ENCODE data around the gene SSNA1.

SSNA1 gene

DNA sequence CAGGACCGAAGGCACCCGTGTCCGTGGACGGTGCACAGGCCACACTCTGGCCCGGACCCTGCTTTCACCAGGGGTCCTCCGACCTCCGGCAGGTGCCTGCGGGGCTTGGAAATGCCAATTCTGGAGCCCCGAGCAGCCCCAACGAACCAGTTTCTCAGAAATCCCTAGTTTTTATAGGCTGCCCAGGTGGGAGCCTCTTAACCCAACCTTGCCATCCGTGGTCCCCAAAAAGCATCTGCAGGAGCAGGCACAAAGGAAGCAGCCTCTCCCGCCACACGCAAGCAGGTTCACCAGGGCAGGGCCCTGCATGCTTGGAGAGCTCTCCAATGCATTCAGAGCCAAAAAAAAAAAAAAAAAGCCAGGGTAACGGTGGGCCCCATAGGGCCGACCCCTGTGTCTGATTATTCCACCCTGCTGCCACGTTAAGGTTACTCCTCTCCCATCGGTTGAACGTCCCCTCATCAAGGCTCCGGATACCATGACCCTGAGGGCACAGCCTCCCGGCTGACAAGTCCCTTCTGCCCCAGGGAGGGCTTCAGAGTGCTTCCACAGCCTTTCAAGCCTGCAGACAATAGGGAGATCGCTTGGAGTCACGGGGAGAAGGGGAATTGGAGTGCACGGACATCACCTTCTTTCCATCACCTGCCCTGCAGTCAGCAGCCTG, 12.9 kb downstream of the SSNA1 start:
- DNase-seq (ENCODE audit: low read depth) = no peak

DNA sequence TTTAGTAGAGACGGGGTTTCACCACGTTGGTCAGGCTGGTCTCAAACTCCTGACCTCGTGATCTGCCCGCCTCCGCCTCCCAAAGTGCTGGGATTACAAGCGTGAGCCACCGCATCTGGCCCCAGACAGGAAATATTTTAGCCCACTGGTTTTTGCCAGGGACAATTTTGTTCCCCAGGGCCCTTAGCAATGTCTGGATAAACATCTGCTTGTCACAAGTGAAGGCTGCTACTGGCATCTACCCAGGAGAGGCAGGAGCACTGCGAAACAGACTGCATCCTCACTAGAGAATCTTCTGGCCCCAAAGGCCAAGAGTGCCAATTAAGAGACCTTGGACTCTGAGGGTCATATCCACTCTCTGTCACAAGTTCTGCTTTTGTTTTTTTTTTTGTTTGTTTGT, 14.5 kb downstream of the SSNA1 start:
- no peak for DNase-seq (ENCODE audit: low read depth)

DNA sequence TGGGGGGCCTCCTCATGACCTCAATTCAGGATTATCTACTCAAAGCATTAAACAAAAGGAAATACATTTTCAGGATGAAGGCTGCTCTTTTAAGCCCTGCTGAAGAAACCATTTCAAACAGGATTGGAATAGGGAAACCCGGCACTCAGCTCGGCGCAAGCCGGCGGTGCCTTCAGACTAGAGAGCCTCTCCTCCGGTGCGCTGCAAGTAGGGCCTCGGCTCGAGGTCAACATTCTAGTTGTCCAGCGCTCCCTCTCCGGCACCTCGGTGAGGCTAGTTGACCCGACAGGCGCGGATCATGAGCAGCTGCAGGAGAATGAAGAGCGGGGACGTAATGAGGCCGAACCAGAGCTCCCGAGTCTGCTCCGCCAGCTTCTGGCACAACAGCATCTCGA, 16.3 kb downstream of the SSNA1 start:
- DNase-seq (ENCODE audit: low read depth) = no peak

DNA sequence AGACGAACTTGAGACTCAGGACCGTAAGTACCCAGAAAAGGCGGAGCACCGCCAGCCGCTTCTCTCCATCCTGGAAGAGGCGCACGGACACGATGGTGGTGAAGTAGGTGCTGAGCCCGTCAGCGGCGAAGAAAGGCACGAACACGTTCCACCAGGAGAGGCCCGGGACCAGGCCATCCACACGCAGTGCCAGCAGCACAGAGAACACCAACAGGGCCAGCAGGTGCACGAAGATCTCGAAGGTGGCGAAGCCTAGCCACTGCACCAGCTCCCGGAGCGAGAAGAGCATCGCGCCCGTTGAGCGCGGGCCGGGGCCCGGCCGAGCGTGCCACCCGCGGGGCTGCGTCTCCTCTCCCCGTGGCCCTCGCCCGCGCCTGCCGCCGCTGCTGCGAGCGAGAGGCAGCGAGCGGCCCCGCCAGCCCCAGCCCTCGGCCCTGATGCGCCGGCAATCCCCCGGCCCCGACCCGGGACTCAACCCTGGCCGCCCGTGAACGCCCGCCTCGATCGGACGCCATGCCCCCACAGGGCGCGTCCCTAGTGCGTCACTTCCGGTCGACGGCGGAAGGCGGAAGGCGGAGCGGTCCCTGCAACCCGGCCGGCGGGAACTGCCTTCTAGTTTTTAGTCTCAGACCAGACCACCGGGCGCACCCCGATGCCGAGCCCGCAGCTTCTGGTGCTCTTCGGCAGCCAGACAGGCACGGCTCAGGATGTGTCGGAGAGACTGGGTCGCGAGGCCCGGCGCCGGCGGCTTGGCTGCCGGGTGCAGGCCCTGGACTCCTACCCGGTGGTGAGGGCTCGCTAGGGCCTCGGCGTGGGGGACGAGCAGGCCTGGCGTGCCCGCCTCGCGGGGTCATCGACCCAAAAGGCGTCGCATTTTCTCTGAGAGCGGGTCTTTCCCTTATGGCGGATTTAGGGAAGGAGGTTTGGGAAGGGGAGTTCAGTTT, 16.9 kb downstream of the SSNA1 start, which contains the start of the genes NDOR1 and TMEM203:
Gene NDOR1 (plus strand): TSS at position 575 of the 944 bp plus-strand sequence. CDS start 78 bp downstream, at position 653.
Gene TMEM203 (minus strand): TSS at position 523 of the 944 bp plus-strand sequence. CDS start 234 bp downstream, at position 289.
- DNase-seq (ENCODE audit: low read depth) = no peak

DNA sequence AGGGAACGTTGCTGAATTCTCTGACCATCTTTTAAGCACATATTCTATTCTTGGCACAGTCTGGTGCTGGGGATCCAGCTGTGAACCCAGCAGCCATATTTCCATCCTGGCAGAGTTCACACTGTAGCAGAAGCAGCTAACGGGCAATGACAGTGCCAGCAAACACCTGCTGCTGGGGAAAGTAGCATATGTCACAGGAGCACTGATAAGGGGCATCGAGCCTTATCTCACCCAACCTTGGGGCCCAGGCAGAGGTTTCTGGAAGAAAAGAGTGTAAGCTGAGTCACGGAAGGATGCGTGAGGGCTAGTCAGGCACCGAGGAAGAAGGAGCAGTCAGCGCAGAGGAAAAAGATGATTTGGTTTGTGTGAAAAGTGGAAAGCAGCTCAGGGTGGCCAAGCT, 18.1 kb downstream of the SSNA1 start:
- no peak for DNase-seq (ENCODE audit: low read depth)

DNA sequence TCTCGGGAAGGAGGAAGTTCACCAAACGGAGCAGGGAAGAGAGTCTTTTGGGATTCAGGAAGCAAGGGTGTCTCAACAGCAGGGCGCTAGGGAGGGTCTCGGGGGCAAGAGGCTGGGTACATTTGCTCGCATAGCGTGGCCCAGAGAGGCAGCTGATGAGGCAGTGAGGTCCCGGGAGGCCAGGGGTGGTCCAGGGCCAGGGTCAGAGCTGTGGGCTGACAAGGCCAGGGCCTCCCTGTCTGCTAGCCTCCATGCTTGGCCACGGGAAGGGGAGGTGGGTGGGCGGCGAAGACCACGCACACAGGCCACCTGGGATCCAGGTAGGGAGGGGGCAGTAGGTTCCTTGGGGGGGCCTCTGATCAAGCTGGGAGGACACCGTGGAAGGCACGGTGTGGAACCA, 23.1 kb downstream of the SSNA1 start:
- DNase-seq (ENCODE audit: low read depth) = no peak

DNA sequence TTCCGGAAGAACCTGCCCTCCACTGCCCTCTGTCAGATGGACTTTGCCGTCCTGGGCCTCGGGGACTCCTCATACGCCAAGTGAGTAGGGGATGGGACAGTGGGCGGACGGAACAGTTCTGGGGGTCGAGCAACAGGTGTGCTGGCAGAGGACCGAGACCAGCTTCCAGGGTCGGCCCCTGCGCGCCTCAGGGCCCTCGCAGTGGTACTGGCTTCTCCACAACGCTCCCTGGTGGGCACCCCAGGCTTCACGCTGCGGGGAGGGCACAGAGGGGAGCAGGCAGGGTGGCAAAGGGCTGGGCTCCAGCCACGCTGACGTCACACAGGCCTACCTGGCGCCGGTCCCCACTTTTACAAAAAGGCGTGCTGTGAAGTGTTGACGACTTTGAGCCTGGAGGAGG, 24.0 kb downstream of the SSNA1 start:
- no peak for DNase-seq (ENCODE audit: low read depth)

DNA sequence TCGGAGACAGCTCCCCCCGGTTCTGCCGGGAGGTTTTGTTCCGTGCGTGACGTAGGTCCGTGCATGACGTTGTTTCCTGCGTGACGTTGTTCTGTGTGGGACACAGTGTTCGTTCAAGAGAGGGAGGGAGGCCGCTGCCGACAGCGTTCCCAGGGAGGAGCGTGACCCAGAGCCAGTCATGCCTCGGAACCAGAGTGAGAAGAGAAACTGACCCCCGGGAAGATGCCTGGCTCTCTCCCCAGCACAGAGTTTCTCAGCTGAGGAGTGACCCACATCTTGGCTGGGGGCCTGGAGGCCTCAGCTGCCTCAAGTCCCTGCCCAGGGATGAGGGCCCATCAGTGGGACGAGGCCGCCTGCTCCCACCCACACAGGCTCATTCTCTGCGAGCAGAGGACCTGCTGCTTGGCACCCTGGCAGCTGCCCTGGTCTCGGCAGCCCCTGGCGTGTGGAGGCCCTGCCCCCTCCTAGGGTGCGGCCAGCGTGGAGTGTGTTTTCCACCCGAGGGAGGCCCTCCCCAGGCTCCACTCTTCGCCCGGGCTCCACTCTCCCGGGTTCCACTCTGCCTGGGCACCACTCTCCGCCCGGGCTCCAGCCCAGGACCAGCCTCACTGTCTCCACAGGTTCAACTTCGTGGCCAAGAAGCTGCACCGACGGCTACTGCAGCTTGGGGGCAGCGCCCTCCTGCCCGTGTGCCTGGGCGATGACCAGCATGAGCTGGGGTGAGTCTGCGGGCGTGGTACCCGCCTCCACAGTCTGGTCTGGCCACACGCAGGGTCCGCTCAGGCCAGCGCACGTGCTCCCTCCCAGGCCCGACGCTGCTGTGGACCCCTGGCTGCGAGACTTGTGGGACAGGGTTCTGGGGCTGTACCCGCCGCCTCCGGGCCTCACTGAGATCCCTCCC, 24.9 kb downstream of the SSNA1 start:
- DNase-seq (ENCODE audit: low read depth) = no peak

DNA sequence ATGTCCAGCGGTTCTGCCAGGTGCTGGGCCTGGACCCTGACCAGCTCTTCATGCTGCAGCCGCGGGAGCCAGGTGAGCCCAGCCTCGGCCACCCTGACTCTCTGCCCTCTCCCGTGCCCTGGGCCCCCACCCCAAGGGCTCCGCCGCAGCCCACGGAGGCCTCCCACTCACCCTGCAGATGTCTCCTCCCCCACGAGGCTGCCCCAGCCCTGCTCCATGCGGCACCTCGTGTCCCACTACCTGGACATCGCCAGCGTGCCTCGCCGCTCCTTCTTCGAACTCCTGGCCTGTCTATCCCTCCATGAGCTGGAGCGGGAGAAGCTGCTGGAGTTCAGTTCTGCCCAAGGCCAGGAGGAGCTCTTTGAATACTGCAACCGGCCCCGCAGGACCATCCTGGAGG, 26.1 kb downstream of the SSNA1 start:
- DNase-seq (ENCODE audit: low read depth) = no peak

DNA sequence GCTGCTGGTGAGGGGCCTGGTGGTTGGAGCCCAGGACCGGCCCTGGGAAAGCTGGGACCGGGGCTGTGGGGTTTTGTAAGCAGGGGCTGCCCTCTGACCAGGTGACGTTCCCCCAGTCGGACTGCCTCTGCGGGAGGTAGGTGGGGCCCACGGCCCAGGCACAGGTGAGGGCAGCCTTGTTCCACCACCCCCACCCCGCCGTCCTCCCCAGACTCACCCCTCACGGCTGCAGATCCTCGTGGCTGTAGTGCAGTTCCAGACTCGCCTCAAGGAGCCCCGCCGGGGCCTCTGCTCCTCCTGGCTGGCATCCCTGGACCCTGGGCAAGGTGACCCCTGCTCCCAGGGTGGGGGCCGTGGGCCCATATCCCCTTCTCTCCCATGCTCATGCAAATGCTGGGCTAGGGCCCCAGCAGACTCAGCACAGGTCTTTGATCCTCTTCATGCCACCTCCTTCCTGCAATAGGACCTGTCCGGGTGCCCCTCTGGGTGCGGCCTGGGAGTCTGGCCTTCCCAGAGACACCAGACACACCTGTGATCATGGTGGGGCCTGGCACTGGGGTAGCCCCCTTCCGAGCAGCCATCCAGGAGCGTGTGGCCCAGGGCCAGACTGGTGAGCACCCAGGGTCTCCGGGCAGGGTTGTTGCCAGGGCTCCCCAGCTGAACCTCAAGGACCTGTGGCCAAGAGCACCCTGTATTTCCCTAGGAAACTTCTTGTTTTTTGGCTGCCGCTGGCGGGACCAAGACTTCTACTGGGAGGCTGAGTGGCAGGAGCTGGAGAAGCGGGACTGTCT, 26.9 kb downstream of the SSNA1 start:
- no peak for DNase-seq (ENCODE audit: low read depth)

DNA sequence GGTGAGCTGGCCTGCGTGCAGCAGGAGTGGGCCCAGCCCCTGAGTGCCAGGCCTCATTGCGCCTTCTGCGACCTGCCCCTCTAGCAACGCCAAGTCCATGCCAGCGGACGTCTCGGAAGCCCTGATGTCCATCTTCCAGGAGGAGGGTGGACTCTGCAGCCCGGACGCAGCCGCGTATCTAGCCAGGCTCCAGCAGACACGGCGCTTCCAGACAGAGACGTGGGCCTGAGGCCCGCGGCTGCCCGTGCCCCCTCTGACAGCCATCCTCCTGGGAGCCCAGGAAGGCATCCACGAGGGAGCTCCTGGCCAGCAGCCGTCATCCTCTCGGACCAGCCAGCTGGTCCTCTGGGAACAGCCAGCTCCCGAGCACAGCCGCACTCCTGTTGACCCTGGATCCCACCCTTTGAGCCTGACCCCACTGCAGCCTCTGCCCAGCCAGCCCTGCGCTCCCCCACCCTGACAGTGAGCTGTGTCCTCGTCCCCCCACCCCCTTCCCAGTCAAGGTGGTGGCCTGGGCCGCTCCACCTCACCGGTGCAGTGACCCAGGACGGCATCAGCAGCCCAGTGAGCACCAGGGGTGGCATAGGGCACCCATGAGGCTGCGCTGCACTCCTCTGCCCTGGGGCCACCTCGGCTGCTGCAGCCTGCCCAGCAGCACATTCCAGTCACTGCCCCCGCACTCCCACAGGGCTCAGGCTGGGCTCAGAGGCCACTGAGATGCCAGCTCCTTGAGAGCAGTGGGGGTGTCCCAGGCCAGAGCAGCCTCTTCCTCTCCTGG, 27.9 kb downstream of the SSNA1 start:
- no peak for DNase-seq (ENCODE audit: low read depth)

DNA sequence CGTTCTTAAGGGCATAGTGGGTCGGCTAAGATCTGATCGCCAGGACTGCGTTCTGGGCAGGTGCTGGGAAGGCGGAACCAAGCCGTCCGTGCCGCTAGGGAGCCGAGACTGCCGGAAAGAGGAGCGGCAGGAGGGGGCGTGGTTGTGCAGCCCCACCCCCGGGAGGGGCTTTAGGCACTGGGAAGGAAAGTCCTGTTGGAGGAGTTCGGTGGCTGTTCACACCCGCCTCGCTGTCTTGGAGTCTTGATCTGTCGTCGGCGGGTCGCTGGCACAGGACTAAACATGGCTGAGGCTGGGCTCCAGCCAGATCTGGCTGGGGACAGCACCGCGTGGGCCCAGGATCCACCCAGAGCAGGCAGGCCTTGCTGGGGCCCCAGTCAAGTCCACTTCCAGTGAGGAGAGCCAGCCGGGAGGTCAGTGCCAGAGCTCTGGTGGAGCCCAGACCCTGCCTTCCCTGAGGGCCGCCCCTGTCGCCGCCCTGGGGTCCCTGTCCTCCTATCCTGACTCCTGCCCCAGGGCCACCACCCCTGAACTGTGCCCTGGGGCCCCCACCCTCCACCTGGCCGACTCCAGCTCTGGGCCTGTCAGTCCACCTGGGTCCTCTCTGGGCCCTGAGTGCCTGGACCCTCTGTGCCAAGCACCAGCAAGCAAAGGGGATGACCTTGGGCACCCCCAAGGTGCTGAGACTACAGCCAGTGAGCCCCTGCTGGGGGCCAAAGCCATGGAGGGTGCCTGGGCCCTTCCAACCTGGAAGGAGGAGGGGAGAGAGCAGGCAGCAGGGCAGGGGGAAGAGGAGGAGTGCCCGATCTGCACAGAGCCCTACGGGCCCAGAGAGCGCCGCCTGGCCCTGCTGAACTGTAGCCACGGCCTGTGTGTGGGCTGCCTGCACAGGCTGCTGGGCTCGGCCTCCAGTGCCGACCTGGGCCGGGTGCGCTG, 29.1 kb downstream of the SSNA1 start:
- no peak for DNase-seq (ENCODE audit: low read depth)

DNA sequence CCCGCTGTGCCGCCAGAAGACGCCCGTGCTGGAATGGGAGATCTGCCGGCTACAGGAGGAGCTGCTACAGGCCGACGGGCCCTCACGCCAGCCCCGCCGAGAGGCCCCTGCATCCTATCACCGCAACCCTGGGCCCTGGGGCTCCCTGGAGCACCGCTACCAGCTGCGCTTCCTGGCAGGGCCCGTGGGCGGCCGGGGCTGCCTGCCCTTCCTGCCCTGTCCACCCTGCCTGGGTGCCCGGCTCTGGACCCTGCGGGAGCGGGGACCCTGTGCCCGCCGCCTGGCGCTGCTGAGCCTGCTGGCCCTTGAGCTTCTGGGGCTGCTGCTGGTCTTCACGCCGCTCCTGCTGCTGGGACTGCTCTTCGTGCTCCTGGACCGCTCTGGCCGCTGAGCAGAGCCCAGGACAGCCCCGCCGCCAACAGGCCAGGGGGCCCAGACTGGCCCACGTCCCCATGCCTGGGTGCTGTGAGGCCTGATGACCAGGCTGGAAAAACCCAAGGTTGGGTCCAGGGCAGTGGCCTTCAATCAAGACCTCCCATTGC, 29.8 kb downstream of the SSNA1 start:
- no peak for DNase-seq (ENCODE audit: low read depth)

DNA sequence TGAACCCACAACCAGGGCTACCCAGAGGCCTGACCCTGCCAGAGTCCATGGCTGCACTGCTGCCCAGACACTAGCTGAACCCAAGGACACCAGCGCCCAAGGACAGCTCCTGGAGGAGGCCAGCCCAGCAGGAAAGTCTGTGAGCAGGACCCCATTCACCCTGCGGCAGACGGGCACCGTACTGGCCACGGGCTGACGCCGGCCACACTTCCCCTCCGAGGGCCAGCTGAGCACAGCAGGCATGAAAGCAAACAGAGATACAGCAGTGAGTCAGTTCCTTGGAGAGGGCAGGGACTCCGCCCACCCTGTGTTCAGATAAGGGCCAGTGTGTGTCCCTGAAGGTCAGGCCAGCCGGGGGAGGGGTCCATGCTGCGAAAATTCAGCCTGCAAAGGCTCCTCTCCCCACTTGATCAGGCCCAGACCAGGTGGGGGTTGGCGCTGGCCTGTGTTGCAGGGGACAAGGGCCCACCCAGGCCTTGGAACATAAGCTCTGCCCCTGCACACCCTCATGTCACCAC, 30.3 kb downstream of the SSNA1 start:
- no peak for DNase-seq (ENCODE audit: low read depth)

DNA sequence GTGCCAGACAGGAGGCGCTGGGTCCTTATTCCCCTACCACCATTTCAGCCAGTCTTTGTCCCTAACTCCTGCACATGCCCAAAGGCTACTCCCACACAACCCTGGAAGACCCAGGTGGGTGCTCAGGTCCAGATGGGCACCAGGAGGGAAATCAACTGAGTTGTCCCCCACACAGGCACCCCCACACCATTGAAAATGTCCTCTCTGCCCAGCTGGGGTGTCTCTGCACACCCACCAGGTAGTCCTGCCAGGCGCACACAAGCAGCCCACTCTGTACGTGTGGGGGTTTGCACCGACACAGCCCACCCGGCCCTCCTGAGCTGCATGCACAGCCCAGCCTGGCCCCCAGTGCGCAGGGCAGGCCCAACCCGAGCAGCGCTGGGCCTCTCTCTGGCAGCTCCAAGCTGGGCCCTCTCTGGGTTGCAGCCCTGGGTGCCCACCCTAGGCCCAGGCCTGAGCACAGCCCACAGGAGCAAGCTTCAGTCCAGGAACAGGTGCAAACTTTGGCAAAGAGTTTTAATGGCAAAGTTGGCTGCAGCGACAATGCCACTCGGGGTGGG, 31.4 kb downstream of the SSNA1 start:
- no peak for DNase-seq (ENCODE audit: low read depth)

DNA sequence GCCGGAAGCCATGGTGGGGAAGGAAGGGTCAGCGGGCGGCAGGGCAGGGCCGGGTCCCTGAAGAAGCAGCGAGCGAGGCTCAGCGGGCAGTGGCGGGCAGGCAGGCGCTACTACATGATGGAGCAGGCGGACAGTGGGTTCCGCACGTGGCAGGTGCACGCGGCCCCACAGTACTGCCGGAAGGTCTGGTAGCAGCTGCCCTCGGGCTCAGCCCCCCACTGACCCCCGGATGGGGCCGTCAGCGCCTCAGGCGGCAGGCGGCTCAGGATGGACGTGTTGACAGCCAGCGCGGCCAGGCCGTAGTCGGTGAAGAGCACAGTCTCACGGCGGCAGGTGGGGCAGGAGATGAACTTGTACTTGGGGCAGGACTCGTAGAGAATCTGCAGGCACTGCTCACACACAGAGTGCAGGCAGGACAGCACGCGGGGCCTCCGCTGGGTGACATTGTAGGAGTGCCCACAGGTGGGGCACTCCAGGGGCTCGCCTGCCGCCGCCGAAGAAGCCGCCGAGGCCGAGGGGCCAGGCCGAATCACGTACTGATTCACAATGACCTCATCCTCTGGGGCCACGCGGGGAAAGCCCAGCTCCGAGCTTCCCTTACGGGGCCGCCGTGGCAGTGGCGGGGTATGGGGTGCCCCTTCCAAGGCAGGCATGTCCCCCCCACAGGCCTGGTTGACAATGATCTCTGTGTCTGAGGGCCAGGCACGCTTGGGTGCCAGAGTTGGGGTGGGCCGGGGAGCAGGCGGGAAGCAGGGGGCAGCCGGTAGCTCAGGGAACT, 32.0 kb downstream of the SSNA1 start:
- DNase-seq (ENCODE audit: low read depth) = no peak

DNA sequence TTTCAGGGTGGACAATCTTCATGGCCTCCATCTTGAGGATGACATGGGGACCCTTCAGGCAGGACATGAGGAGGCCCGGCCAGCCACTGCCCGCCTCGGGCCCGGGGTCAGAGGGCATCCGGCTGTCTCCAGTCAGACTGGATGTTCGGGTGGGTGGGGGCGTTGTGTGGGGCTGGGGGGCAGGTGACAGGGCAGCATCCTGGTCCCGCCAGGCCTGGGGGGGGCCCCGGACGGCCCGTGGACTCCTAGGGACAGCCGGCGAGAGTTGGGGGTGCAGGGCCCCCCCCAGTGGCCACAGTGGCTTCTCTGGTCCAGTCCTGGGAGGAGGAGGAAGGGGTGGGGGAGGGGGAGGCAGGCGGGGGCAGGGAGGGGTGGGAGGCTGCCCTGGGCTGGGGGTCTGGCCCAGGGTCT, 32.6 kb downstream of the SSNA1 start:
- no peak for DNase-seq (ENCODE audit: low read depth)

Data from GM04503 (cell line).